ENCODE data around the gene SMIM44. TPM values are rescaled to one million over a fixed set of nuclear protein-coding genes. Genes with fewer than 3 reads are reported as not detected.

SMIM44 gene
- total and polyA plus RNA-seq, 2 donors (not counting 1 experiment from before 2014, with no cell fraction given): not detected

GRCh38 chr19:3517638-3518037, 34.4 kb upstream of the SMIM44 start:
- Mint-ChIP-seq H3K4me1 (peaks cover 47% of the 10 kb centered on the region), H3K27me3 (no peaks in the 10 kb centered on the region), H3K9me3 (ENCODE audit: insufficient read depth) (no peaks in the 10 kb centered on the region), H3K27ac (no peak overlapping the region), H3K4me3 (no peak overlapping the region)
- Histone ChIP-seq H3K9me3 (ENCODE audit: control extremely low read depth in 1 of 3, control insufficient read depth in 2 of 3, insufficient read depth in 1 of 3, low read length in 2 of 3) (peaks cover 0 to 5% (median 0%) of the 10 kb centered on the region in 3 donors), H3K79me2 (ENCODE audit: control insufficient read depth, insufficient read depth, low read length) (peaks cover 98% of the 10 kb centered on the region), H3K36me3 (replicated peaks in 1 of 2; ENCODE audit: control extremely low read depth in 1 of 2, control insufficient read depth in 1 of 2, extremely low read depth in 1 of 2, insufficient read depth in 2 of 2, low read length in 1 of 2) (peaks cover 0 to 30% of the 10 kb centered on the region in 2 experiments), H3K9ac (ENCODE audit: low read length) (no peak overlapping the region), H4K20me1 (ENCODE audit: control insufficient read depth, insufficient read depth, low read length, poor library complexity, severe bottlenecking) (peaks cover 97% of the 10 kb centered on the region), H3K27ac (ENCODE audit: low read length in 2 of 2) (peak overlapping the region in 1 of 2 donors; percentile 21), H3K4me2 (replicated peaks; ENCODE audit: low read depth, low read length, poor library complexity, severe bottlenecking) (no peak overlapping the region), H3K4me3 (ENCODE audit: control extremely low read depth in 1 of 5, extremely low read depth in 1 of 5, insufficient read depth in 1 of 5, low read depth in 2 of 5, low read length in 4 of 5) (no peak overlapping the region), H3K27me3 (replicated peaks in 1 of 4; ENCODE audit: control extremely low read depth in 1 of 4, control insufficient read depth in 3 of 4, insufficient read depth in 4 of 4, low read length in 3 of 4) (no peaks in the 10 kb centered on the region), H3K4me1 (ENCODE audit: control insufficient read depth in 2 of 2, insufficient read depth in 2 of 2, low read length in 2 of 2) (peaks cover 10 to 31% of the 10 kb centered on the region in 2 donors), H2AFZ (ENCODE audit: insufficient read depth, low read depth, low read length, poor library complexity, severe bottlenecking) (no peak overlapping the region)
- no peak for TF ChIP-seq EZH2 (IDR thresholded peaks at IDR 0.05; ENCODE audit: borderline replicate concordance, insufficient read depth, low read depth, low read length, poor library complexity, severe bottlenecking)
- no peak for TF ChIP-seq CTCF (IDR thresholded peaks at IDR 0.05)
- DNase-seq (no peak), ATAC-seq (ENCODE audit: low read depth) (no peak)
- intact Hi-C loops (cut with micrococcal nuclease): loop anchor here (5.0 kb wide), 1 partner anchor 35 kb away; no protein-coding TSS in a partner anchor
- POLR2A ChIA-PET: interaction anchor here (0.7 kb wide), 1 partner anchor 57 kb away, joined by 5 read pairs; no protein-coding TSS in a partner anchor
- no CpG with 5 or more reads among the region's 2 CpGs for WGBS (ENCODE audit: insufficient coverage)
- CTCF ChIA-PET: interaction anchor here (0.7 to 1.2 kb wide), 2 partner anchors 27 to 740 kb away, joined by 3 read pairs; no protein-coding TSS in a partner anchor

- H3K79me2 ChIP-seq (ENCODE audit: control insufficient read depth, insufficient read depth, low read length): peaks cover 98% of the 10 kb centered on the region
These were observed 33.5 kb upstream of the SMIM44 start for GRCh38 chr19:3516675-3517207.

More at GRCh38 chr19:3516675-3517207, 33.5 kb upstream of the SMIM44 start:
- Mint-ChIP-seq H3K9me3 (ENCODE audit: insufficient read depth) (no peaks in the 10 kb centered on the region), H3K27me3 (no peaks in the 10 kb centered on the region), H3K27ac (peak overlapping the region; percentile 83), H3K4me1 (peaks cover 50% of the 10 kb centered on the region), H3K4me3 (peak overlapping the region; percentile 2)
- peak overlapping the region; percentile 61 for H3K4me2 ChIP-seq (replicated peaks; ENCODE audit: low read depth, low read length, poor library complexity, severe bottlenecking)
- peaks cover 10 to 31% of the 10 kb centered on the region in 2 donors for H3K4me1 ChIP-seq (ENCODE audit: control insufficient read depth in 2 of 2, insufficient read depth in 2 of 2, low read length in 2 of 2)
- H3K4me3 ChIP-seq (ENCODE audit: control extremely low read depth in 1 of 5, extremely low read depth in 1 of 5, insufficient read depth in 1 of 5, low read depth in 2 of 5, low read length in 4 of 5): no peak overlapping the region
- no peak overlapping the region for H2AFZ ChIP-seq (ENCODE audit: insufficient read depth, low read depth, low read length, poor library complexity, severe bottlenecking)
- peaks cover 0 to 5% (median 0%) of the 10 kb centered on the region in 3 donors for H3K9me3 ChIP-seq (ENCODE audit: control extremely low read depth in 1 of 3, control insufficient read depth in 2 of 3, insufficient read depth in 1 of 3, low read length in 2 of 3)
- ATAC-seq (ENCODE audit: low read depth): peak; percentile 85
- WGBS (ENCODE audit: insufficient coverage): 10% methylated on average over 14 of the region's 15 CpGs
- POLR2A ChIA-PET: interaction anchor here (0.9 kb wide), 1 partner anchor 13 kb away, joined by 3 read pairs; no protein-coding TSS in a partner anchor
- no peaks in the 10 kb centered on the region for H3K27me3 ChIP-seq (replicated peaks in 1 of 4; ENCODE audit: control extremely low read depth in 1 of 4, control insufficient read depth in 3 of 4, insufficient read depth in 4 of 4, low read length in 3 of 4)
- DNase-seq: peak; percentile 78
- intact Hi-C loops (cut with micrococcal nuclease): loop anchor here (5.0 kb wide), 1 partner anchor 36 kb away; no protein-coding TSS in a partner anchor
- CTCF ChIA-PET: interaction anchor here (1.2 to 1.6 kb wide), 2 partner anchors 28 to 31 kb away, joined by 3 read pairs; no protein-coding TSS in a partner anchor
- peaks cover 97% of the 10 kb centered on the region for H4K20me1 ChIP-seq (ENCODE audit: control insufficient read depth, insufficient read depth, low read length, poor library complexity, severe bottlenecking)
- peaks cover 0 to 31% of the 10 kb centered on the region in 2 experiments for H3K36me3 ChIP-seq (replicated peaks in 1 of 2; ENCODE audit: control extremely low read depth in 1 of 2, control insufficient read depth in 1 of 2, extremely low read depth in 1 of 2, insufficient read depth in 2 of 2, low read length in 1 of 2)
- peak overlapping the region; percentile 58 to 72 for H3K27ac ChIP-seq (ENCODE audit: low read length in 2 of 2)
- no peak overlapping the region for H3K9ac ChIP-seq (ENCODE audit: low read length)
- no peak for TF ChIP-seq EZH2 (IDR thresholded peaks at IDR 0.05; ENCODE audit: borderline replicate concordance, insufficient read depth, low read depth, low read length, poor library complexity, severe bottlenecking)
- no peak for TF ChIP-seq CTCF (IDR thresholded peaks at IDR 0.05)

Measured in B cell (primary cell).